Cardiac muscle cell (in vitro differentiated cells and primary cell): ENCODE measurements around the gene CDKL4. TPM values are rescaled to one million over a fixed set of nuclear protein-coding genes. Genes with fewer than 3 reads are reported as not detected.
"Not testable (repeated sequence)": the region's sequence is repeated elsewhere in the genome, so short reads cannot be mapped to it uniquely, and the experiment has no call there.

Source experiments
- DNase-seq, 2 donors: peaks; one replicate each; pipeline versions ENCODE4 v3.0.0 to v3.0.0-alpha.2; 2010 to 2017; ENCODE audit warnings: low read depth in 1 of 2, low spot score in 1 of 2
- H3K27ac ChIP-seq: fragments of 200-600 bp; sonication (generic); 2 replicates; pipeline ENCODE4 v1.5.1; 2016
- H3K27me3 ChIP-seq: fragments of 200-600 bp; sonication (generic); 2 replicates; pipeline ENCODE4 v1.6.0; 2016; ENCODE audit warnings: control low read depth
- H3K36me3 ChIP-seq: fragments of 200-600 bp; sonication (generic); 2 replicates; pipeline ENCODE4 v1.5.1; 2016; ENCODE audit warnings: control low read depth
- H3K4me1 ChIP-seq: fragments of 200-600 bp; sonication (generic); 2 replicates; pipeline ENCODE4 v1.8.1; 2017; ENCODE audit warnings: low read depth, mild to moderate bottlenecking, mixed run types
- H3K4me3 ChIP-seq: fragments of 200-600 bp; sonication (generic); 2 replicates; pipeline ENCODE4 v1.5.1; 2016; ENCODE audit warnings: mild to moderate bottlenecking
- H3K9me3 ChIP-seq: fragments of 200-600 bp; sonication (generic); 2 replicates; pipeline ENCODE4 v1.5.1; 2017; ENCODE audit warnings: low read depth, mild to moderate bottlenecking, control low read depth
- CTCF ChIP-seq: IDR thresholded peaks from 2 replicates; pipeline ENCODE4 v1.5.1; 2012; ENCODE audit warnings: low read depth, mild to moderate bottlenecking, low read length
- polyA plus RNA-seq: library from polyadenylated mRNA; unstranded; fragments of >200 nt; fragmentation: Nextera tagmentation; extraction: Ambion mirVana; gene quantifications from 2 replicates; pipeline ENCODE4 v1.2.1, GENCODE V29; 2016
- total RNA-seq: library from RNA; depleted of rRNA; stranded (reverse); fragments of >200 nt; gene quantifications from 2 replicates; pipeline ENCODE4 v1.2.3, GENCODE V29; 2016

The CDKL4 gene
- total and polyA plus RNA-seq, 2 experiments from 2014 or later, result 0.66 TPM; not detected in 1

GRCh38 chr2:39178756-39179155 lies 65.0 kb downstream of the CDKL4 start:
- Histone ChIP-seq H3K4me1 (peaks cover 12% of the 10 kb centered on the region), H3K4me3 (no peak overlapping the region), H3K27ac (no peak overlapping the region), H3K36me3 (no peaks in the 10 kb centered on the region), H3K9me3 (no peaks in the 10 kb centered on the region), H3K27me3 (no peaks in the 10 kb centered on the region)
- DNase-seq, result no peak
- no peak for TF ChIP-seq CTCF

- Histone ChIP-seq H3K4me1 (peaks cover 12% of the 10 kb centered on the region), H3K9me3 (no peaks in the 10 kb centered on the region), H3K27ac (no peak overlapping the region), H3K27me3 (no peaks in the 10 kb centered on the region), H3K36me3 (no peaks in the 10 kb centered on the region), H3K4me3 (no peak overlapping the region)
- TF ChIP-seq CTCF, result no peak
- DNase-seq, result no peak
Observed at GRCh38 chr2:39176997-39177396, 66.8 kb downstream of the CDKL4 start.

GRCh38 chr2:39175026-39175812 lies 68.6 kb downstream of the CDKL4 start:
- Histone ChIP-seq H3K9me3 (no peaks in the 10 kb centered on the region), H3K27ac (no peak overlapping the region), H3K4me1 (peaks cover 12% of the 10 kb centered on the region), H3K36me3 (no peaks in the 10 kb centered on the region), H3K4me3 (no peak overlapping the region), H3K27me3 (no peaks in the 10 kb centered on the region)
- TF ChIP-seq CTCF, result no peak
- DNase-seq, result no peak

GRCh38 chr2:39174022-39174421 lies 69.7 kb downstream of the CDKL4 start:
- Histone ChIP-seq H3K36me3 (no peaks in the 10 kb centered on the region), H3K4me1 (peaks cover 12% of the 10 kb centered on the region), H3K27ac (no peak overlapping the region), H3K27me3 (no peaks in the 10 kb centered on the region), H3K9me3 (no peaks in the 10 kb centered on the region), H3K4me3 (no peak overlapping the region)
- DNase-seq, result no peak
- TF ChIP-seq CTCF, result no peak

- DNase-seq, H3K4me3 ChIP-seq, H3K36me3 ChIP-seq, H3K27ac ChIP-seq, H3K9me3 ChIP-seq, H3K27me3 ChIP-seq: not testable (repeated sequence)
- peaks cover 12% of the 10 kb centered on the region for H3K4me1 ChIP-seq
Observed at GRCh38 chr2:39172047-39172706, 71.6 kb downstream of the CDKL4 start.

GRCh38 chr2:39171621-39172020 lies 72.1 kb downstream of the CDKL4 start:
- H3K36me3 ChIP-seq, result no peaks in the 10 kb centered on the region
- no peak for TF ChIP-seq CTCF
- peaks cover 12% of the 10 kb centered on the region for H3K4me1 ChIP-seq
- no peaks in the 10 kb centered on the region for H3K9me3 ChIP-seq
- H3K27me3 ChIP-seq, result no peaks in the 10 kb centered on the region
- H3K4me3 ChIP-seq, result no peak overlapping the region
- H3K27ac ChIP-seq, result no peak overlapping the region
- DNase-seq, result no peak
